ENCODE data around the gene SNAI3. TPM values are rescaled to one million over a fixed set of nuclear protein-coding genes. Genes with fewer than 3 reads are reported as not detected.

Gene SNAI3
- total and polyA plus RNA-seq, 2 of the 4 experiments (the other 2 are of a cell fraction) = 0.21 TPM; not detected in 1

GRCh38 chr16:88656291-88656980 lies 29.9 kb downstream of the SNAI3 start:
- H2BK15ac ChIP-seq (ENCODE audit: low read depth, low read length) = no peak overlapping the region
- no peak overlapping the region for H3K27ac ChIP-seq (ENCODE audit: insufficient read depth, low read length)
- peaks cover under 1% of the 10 kb centered on the region; the same call in 1 of the 2 replicates for H3K4me1 ChIP-seq (ENCODE audit: control insufficient read depth, insufficient read depth, low read length)
- DNase-seq = no peak
- H3K4ac ChIP-seq (ENCODE audit: low read depth, low read length) = no peak overlapping the region
- CTCF ChIA-PET = no interaction called here
- in situ Hi-C loops (cut with MboI; ENCODE audit: low sequenced_read_pairs) = no loop called here
- peaks cover 13% of the 10 kb centered on the region for H3K36me3 ChIP-seq (ENCODE audit: control insufficient read depth, insufficient read depth, low read length)
- H3K9me1 ChIP-seq (ENCODE audit: insufficient read depth, low read length) = no peaks in the 10 kb centered on the region
- no peak overlapping the region for H2BK5ac ChIP-seq (ENCODE audit: low read depth, low read length, poor library complexity, severe bottlenecking)
- no peak overlapping the region for H2BK20ac ChIP-seq (ENCODE audit: low read depth, low read length)
- intact Hi-C loops (cut with micrococcal nuclease) = no loop called here
- no peak overlapping the region for H3K14ac ChIP-seq (replicated peaks; ENCODE audit: low read depth, low read length)
- dilution Hi-C loops (cut with HindIII; ENCODE audit: low sequenced_read_pairs, unreplicated experiment) = no loop called here
- H2AFZ ChIP-seq (replicated peaks; ENCODE audit: low read length, poor library complexity) = no peak overlapping the region
- H4K8ac ChIP-seq (ENCODE audit: low read depth in 2 of 2, low read length in 2 of 2) = no peak overlapping the region
- H2BK120ac ChIP-seq (ENCODE audit: low read depth, low read length) = no peak overlapping the region
- no peak overlapping the region for H4K5ac ChIP-seq (ENCODE audit: low read depth, low read length)
- no TSS peak for BruUV-seq (replicated peaks)
- H3K18ac ChIP-seq (ENCODE audit: low read depth, low read length) = no peak overlapping the region
- no peak overlapping the region for H3K9ac ChIP-seq (ENCODE audit: low read depth, low read length)
- no peak for ATAC-seq (ENCODE audit: low read depth)
- H3K4me3 ChIP-seq (ENCODE audit: insufficient read depth, low read depth, low read length) = no peak overlapping the region
- no peak overlapping the region for H3K56ac ChIP-seq (ENCODE audit: extremely low read depth, insufficient read depth, low read length)
- 0 out of 2 replicates have a peak, but pooled peaks cover 5% of the 10 kb centered on the region for H4K20me1 ChIP-seq (ENCODE audit: insufficient read depth, low read length)
- H2AK9ac ChIP-seq (replicated peaks; ENCODE audit: low read depth, low read length, poor library complexity) = no peak overlapping the region
- no peaks in the 10 kb centered on the region for H3K9me3 ChIP-seq (ENCODE audit: control insufficient read depth, insufficient read depth, low read length)
- H3K4me2 ChIP-seq (ENCODE audit: low read depth, low read length) = no peak overlapping the region
- no peak for TF ChIP-seq RCOR1 (IDR thresholded peaks at IDR 0.05; ENCODE audit: insufficient replicate concordance, low read length)
- TF ChIP-seq POLR2A (IDR thresholded peaks at IDR 0.05; ENCODE audit: low read depth, low read length) = no peak
- TF ChIP-seq CTCF (conservative IDR thresholded peaks at IDR 0.05; ENCODE audit: low read depth, low read length) = no peak
- no peak for TF ChIP-seq SMC3 (IDR thresholded peaks at IDR 0.05; ENCODE audit: low read depth, low read length)
- TF ChIP-seq BHLHE40 (IDR thresholded peaks at IDR 0.05; ENCODE audit: low read depth, low read length) = no peak
- no peak for TF ChIP-seq MAFK (IDR thresholded peaks at IDR 0.05; ENCODE audit: low read depth, low read length)
- TF ChIP-seq FOS (IDR thresholded peaks at IDR 0.05; ENCODE audit: low read depth, low read length) = no peak
- TF ChIP-seq ELK1 (IDR thresholded peaks at IDR 0.05; ENCODE audit: borderline replicate concordance, low read depth, low read length) = no peak
- no peak for TF ChIP-seq CHD1 (IDR thresholded peaks at IDR 0.05; ENCODE audit: low read depth, low read length)
- TF ChIP-seq USF2 (IDR thresholded peaks at IDR 0.05; ENCODE audit: low read depth, low read length) = no peak
- no peak for TF ChIP-seq CEBPB (IDR thresholded peaks at IDR 0.05; ENCODE audit: low read depth, low read length)
- TF ChIP-seq MAZ (IDR thresholded peaks at IDR 0.05; ENCODE audit: borderline replicate concordance, low read depth, low read length) = no peak
- no peak for TF ChIP-seq NFE2L2 (IDR thresholded peaks at IDR 0.05; ENCODE audit: low read depth, low read length)
- no peak for TF ChIP-seq MXI1 (IDR thresholded peaks at IDR 0.05; ENCODE audit: borderline replicate concordance, low read depth, low read length)
- no peak overlapping the region for H2AK5ac ChIP-seq (ENCODE audit: low read depth, low read length)
- POLR2A ChIA-PET (ENCODE audit: unreplicated experiment) = no interaction called here
- no peak overlapping the region for H3K23ac ChIP-seq (ENCODE audit: low read depth, low read length)
- H3K27me3 ChIP-seq (ENCODE audit: control insufficient read depth, insufficient read depth, low read length) = no peaks in the 10 kb centered on the region
- H4K91ac ChIP-seq (ENCODE audit: insufficient read depth, low read depth, low read length) = no peak overlapping the region
- peaks cover 0 to 23% of the 10 kb centered on the region in 2 experiments; a peak in 3 of 4 replicates for H3K79me1 ChIP-seq (ENCODE audit: low read depth in 1 of 2, low read length in 2 of 2)
- 91% methylated on average over 4 of the region's 25 CpGs; no CpG with 5 or more reads in 1 of the 2 experiments for WGBS, 2 experiments (ENCODE audit: extremely low coverage in 2 of 2, insufficient read length in 1 of 2)

All from IMR-90 (cell line).